ENCODE measurements around the gene SIDT1. TPM values are rescaled to one million over a fixed set of nuclear protein-coding genes. Genes with fewer than 3 reads are reported as not detected.

SIDT1 gene
- total RNA-seq, 1 donor from 2014 or later = not detected

DNA sequence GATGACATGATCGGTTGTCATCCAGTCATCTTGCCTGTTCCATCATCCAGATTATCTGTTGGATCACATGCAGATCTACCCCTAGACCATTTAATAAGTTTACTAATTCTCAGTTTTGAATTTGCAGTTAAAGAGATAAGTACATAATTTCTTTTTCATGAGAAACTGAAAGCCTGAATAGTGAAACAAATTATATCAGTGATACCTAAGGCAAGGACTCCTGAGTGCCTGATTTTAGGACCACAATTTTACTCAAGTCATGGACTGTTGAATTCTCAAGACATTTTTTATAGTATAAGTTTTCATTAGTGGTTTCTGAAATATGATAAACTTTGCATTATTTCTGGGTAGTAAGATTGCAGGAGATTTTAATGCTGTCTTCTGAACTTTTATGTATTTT is 13.2 kb downstream of the SIDT1 start:
- DNase-seq (ENCODE audit: low read depth in 2 of 2) = no peak

DNA sequence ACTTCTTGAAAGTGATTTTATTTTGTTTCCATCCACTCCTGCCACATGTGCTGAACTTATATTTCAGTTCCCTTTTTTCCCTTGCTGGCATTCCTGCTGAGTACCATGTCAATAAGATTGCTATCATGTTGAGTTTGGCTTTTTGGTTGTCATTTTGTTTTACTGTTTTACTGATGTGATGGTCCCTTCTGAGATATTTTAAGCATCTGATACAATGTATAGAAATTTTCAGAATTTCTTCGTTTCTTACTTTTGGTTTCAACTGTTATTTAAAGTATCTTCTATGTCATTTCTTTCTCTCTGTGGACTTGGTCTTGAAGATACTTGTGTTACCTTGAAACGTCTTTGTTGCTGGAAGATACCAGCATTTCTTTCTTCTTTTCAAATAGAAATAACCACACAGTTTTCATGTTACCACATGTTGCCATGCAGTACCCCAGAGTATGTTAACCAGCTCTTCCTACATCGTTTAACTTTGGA is 14.1 kb downstream of the SIDT1 start:
- DNase-seq (ENCODE audit: low read depth in 2 of 2) = no peak

GRCh38 chr3:113548501-113548900 is 16.1 kb downstream of the SIDT1 start:
- DNase-seq (ENCODE audit: low read depth in 2 of 2) = no peak

GRCh38 chr3:113551820-113552219 is 19.5 kb downstream of the SIDT1 start:
- DNase-seq (ENCODE audit: low read depth in 2 of 2) = no peak

DNA sequence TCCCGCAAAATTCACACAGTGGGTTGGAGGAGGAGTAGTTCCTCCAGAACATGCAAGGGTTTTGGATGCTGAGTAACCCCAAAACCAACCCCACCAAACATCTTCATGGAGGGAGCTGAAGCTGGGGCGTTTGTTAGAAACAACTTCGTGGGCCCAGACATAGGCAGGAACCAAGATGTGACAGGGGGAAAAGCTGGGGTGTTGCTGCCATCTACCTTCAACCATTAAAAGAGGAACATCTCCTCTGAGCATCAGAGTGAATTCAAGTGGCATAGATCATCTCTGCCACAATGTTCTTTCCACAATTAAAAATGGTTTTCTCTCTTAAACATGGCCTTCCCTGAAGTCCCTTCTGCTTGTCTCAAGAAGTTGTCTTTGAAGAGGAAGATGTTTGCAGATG is 20.5 kb downstream of the SIDT1 start:
- DNase-seq (ENCODE audit: low read depth in 2 of 2) = no peak

- DNase-seq (ENCODE audit: low read depth in 2 of 2) = no peak
Measured at GRCh38 chr3:113555138-113555537, 22.8 kb downstream of the SIDT1 start.

DNA sequence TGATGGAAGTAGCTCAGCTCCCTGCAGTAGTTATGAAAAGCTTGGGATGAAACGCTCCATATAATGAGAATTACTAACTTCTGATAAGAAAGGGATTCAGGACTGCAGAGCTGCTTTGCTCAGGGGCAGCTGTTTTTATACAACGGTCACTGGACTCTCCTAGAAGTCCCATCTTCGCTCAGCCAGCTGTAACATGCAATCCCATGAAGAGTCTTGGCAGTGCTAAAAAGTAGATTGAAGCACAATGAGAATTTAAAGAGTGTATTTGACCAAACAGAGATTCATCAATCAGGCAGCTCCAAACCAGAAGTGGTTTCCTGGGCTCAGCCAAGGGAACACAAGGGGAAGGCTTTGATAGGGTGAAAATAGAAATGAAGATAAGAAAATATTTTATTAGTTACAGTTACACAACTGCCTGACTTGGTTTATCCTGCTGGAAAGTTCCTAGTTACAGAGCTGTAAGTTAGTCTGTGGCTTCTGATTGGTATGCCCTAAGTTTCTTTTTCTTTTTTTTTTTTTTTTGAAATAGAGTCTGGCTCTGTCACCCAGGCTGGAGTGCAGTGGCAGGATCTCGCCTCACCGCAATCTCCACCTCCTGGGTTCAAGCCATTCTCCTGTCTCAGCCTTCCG is 24.1 kb downstream of the SIDT1 start:
- no peak for DNase-seq (ENCODE audit: low read depth in 2 of 2)

DNA sequence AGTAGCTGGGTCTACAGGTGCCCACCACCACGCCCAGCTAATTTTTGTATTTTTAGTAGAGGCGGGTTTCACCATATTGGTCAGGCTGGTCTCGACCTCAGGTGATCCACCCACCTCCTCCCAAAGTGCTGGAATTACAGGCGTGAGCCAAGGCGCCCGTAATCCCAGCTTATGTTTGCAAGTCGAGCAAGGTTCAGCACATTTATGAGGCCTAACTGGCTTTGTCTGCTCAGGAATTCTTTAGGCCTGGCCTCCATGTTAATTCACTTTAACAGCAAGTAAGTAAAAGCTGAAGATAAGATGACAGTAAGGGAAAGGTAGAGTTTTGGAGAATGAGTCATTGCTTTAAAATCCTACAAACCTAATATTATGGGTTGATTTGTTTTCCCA is 24.6 kb downstream of the SIDT1 start:
- no peak for DNase-seq (ENCODE audit: low read depth in 2 of 2)

GRCh38 chr3:113557374-113557773 is 25.0 kb downstream of the SIDT1 start:
- peak in 1 of 2 donors; percentile 45 for DNase-seq (ENCODE audit: low read depth in 2 of 2)

DNA sequence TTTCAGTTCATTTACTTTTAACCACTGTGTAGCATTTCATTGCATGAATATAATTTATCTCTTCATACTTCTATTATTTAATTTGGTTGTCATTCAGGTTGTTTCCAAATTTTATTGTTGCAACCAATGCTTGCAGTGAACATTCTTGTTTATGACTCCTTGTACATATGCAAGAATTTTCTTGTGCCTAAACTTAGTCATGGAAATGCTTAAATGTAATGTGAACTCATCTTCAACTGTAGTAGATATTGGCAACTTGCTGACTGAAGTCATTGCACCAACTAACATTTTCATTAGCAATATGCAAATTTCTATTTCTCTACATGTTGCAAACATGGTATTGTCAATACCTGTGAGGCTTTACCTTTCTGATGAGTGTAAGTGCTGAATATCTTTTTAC is 26.7 kb downstream of the SIDT1 start:
- DNase-seq (ENCODE audit: low read depth in 2 of 2) = no peak

- no peak for DNase-seq (ENCODE audit: low read depth in 2 of 2)
Measured at GRCh38 chr3:113560271-113560670, 27.9 kb downstream of the SIDT1 start.

GRCh38 chr3:113560831-113561623 is 28.7 kb downstream of the SIDT1 start:
- peak; percentile 14 to 82 for DNase-seq (ENCODE audit: low read depth in 2 of 2)

- no peak for DNase-seq (ENCODE audit: low read depth in 2 of 2)
Measured at GRCh38 chr3:113565555-113565954, 33.2 kb downstream of the SIDT1 start.

DNA sequence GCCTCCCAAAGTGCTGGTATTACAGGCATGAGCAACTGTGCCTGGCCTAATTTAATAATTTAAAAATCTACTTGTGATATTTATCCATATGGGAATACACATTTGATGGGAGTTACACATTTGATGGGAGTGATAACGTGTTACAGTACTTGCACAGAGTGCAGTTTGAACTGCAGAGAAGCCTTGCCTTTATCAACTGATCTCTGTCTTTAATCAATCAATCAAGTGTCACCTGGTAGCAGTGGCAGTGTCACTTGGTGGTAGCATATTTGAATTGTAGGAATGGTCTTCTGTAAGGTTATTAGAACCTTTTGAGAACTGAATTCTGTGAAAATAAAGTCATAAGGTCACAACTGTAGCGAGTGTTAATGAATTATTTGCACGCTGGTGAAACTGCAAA is 37.8 kb downstream of the SIDT1 start:
- DNase-seq (ENCODE audit: low read depth in 2 of 2) = no peak

DNA sequence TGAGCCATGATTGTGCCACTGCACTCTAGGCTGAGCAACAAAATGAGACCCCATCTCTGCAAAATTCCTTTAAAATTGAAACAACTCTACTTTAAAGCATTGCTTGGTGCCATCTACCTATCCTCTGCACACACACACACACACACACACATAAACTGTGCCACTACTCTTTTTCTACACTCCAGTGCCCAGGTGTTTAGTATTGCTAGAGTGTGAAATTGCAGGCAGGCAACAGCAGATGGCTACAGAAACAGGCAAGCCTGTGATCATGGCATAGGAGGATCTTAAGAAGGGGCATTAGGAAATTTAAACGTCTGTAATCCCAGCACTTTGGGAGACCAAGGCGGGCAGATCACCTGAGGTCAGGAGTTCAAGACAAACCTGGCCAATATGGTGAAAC is 39.0 kb downstream of the SIDT1 start:
- no peak for DNase-seq (ENCODE audit: low read depth in 2 of 2)

GRCh38 chr3:113573728-113574127 is 41.4 kb downstream of the SIDT1 start:
- no peak for DNase-seq (ENCODE audit: low read depth in 2 of 2)

DNA sequence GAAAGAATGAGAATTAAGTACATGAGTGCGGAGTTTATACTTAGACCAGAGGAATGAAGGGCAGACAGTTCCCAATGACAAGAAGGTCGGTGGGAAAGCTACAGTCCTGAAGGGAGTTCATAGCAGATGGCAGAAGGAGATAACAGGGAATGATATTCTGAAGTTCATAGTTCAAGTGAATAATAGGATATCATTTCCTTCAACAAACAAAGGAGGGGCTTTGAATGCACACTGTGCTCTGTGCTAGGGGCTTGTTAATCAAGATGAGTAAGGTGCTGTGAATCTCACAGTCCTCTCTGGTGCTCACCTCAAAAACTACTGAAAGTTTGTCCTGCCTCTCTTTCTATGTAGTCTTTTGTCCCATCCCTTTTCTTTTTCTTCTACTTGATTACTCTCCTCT is 41.9 kb downstream of the SIDT1 start:
- DNase-seq (ENCODE audit: low read depth in 2 of 2) = peak in 1 of 2 donors; percentile 6

- DNase-seq (ENCODE audit: low read depth in 2 of 2) = no peak
Measured at GRCh38 chr3:113575206-113575605, 42.9 kb downstream of the SIDT1 start.

- DNase-seq (ENCODE audit: low read depth in 2 of 2) = no peak
Measured at GRCh38 chr3:113585228-113585627, 52.9 kb downstream of the SIDT1 start.

DNA sequence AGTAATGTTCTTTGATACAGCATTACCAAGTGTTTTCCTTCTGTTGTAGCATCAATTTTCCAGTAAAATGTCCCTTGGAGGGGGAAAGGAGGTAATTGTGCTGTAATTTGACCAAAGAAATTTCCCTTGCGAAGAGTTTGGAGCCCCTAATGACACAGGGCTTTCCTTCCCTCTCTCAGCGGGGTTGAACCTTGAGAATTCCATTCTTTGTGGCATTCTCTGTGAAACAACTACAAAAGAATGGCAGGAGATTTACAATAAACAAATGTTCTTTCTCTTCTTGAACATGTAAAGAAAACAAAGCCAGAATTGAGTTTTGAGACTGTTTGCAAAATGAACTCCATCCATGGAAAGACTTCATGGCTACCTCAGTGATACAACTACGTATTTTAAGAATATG is 53.4 kb downstream of the SIDT1 start:
- no peak for DNase-seq (ENCODE audit: low read depth in 2 of 2)

DNA sequence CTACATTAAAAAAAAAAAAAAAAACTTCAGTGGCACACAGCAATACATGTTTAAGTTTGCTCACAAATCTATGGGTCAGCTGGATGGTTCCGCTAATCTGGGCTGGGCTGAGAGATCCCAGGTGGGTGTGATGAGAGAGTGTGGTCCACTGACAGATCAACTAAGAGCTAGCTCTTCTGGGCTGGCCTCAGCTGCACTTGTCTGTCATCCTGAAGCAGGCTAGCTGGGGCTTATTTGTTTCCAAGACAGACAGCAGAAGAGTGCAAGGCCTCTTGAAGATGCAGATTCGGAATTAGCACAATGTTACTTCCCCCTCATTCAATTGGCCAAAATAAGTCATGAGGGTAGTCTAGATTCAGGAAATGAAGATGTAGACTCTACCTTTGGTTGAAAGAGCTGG is 56.5 kb downstream of the SIDT1 start:
- no peak for DNase-seq (ENCODE audit: low read depth in 2 of 2)

DNA sequence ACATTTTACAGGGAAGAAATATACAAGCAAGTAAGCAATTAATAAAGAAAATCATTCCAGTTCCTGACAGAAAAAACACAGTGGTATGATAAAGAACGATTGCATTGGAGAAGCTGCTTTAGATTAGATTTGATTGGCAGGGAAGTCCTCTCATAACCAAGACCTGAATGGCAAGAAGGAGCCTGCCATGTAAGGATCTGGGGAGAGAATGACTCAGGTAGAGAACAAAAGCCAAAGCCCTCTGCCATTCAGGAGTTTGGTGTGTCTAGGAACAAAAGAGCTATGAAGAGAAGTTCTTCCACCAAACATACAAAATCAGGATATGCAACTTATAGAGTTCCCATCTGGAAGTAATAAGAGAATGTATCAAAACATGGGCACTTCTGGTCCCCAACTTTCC is 57.6 kb downstream of the SIDT1 start:
- DNase-seq (ENCODE audit: low read depth in 2 of 2) = no peak

DNA sequence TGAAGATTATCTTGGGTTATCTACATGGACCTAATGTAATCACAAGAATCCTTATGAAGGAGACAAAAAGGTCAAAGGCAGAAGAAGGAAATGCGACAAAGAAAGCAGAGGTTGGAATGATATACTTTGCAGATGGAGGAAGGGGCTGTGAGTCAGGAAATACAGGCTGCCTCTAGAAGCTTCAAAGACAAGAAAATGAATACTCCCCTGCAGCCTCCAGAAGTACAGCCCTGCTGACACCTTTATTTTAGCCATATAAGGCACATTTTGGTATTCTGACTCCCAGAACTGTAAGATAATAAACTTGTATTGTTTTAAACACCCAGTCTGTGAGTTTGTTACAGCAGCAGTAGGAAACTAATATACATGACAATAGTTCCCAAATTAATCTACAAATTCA is 58.6 kb downstream of the SIDT1 start:
- no peak for DNase-seq (ENCODE audit: low read depth in 2 of 2)

All from lung microvascular endothelial cell (primary cell).